ENCODE measurements around the gene CDK13. TPM values are rescaled to one million over a fixed set of nuclear protein-coding genes. Genes with fewer than 3 reads are reported as not detected.

CDK13 gene
- total RNA-seq, 2 donors from 2014 or later, result 116 to 136 TPM

- DNase-seq (no peak), ATAC-seq (no peak)
- Mint-ChIP-seq H3K36me3 (ENCODE audit: low read depth) (peaks cover 10% of the 10 kb centered on the region), H3K4me3 (no peak overlapping the region), H3K27ac (peak overlapping the region; percentile 79), H3K4me1 (peaks cover 12% of the 10 kb centered on the region), H3K27me3 (no peaks in the 10 kb centered on the region)
- H3K9me3 ChIP-seq (ENCODE audit: control insufficient read depth, low read length, poor library complexity, severe bottlenecking), result no peaks in the 10 kb centered on the region
Observed at GRCh38 chr7:40057292-40057691, 107.2 kb downstream of the CDK13 start.

GRCh38 chr7:40058026-40058425 lies 108.0 kb downstream of the CDK13 start:
- no peak for DNase-seq
- ATAC-seq, result no peak
- H3K9me3 ChIP-seq (ENCODE audit: control insufficient read depth, low read length, poor library complexity, severe bottlenecking), result no peaks in the 10 kb centered on the region
- peaks cover 9% of the 10 kb centered on the region for H3K4me1 Mint-ChIP-seq
- peak overlapping the region; percentile 79 for H3K27ac Mint-ChIP-seq
- H3K36me3 Mint-ChIP-seq (ENCODE audit: low read depth), result peaks cover 10% of the 10 kb centered on the region
- H3K4me3 Mint-ChIP-seq, result no peak overlapping the region
- no peaks in the 10 kb centered on the region for H3K27me3 Mint-ChIP-seq

GRCh38 chr7:40058636-40059035 lies 108.6 kb downstream of the CDK13 start:
- H3K4me3 Mint-ChIP-seq, result peak overlapping the region; percentile 36
- peaks cover 9% of the 10 kb centered on the region for H3K4me1 Mint-ChIP-seq
- no peaks in the 10 kb centered on the region for H3K9me3 ChIP-seq (ENCODE audit: control insufficient read depth, low read length, poor library complexity, severe bottlenecking)
- H3K36me3 Mint-ChIP-seq (ENCODE audit: low read depth), result peaks cover 10% of the 10 kb centered on the region
- H3K27me3 Mint-ChIP-seq, result no peaks in the 10 kb centered on the region
- no peak for ATAC-seq
- peak overlapping the region; percentile 79 for H3K27ac Mint-ChIP-seq
- DNase-seq, result no peak

- ATAC-seq, result no peak
- H3K27ac Mint-ChIP-seq, result peak overlapping the region; percentile 79
- H3K36me3 Mint-ChIP-seq (ENCODE audit: low read depth), result peaks cover 10% of the 10 kb centered on the region
- H3K4me3 Mint-ChIP-seq, result no peak overlapping the region
- no peak for DNase-seq
- H3K27me3 Mint-ChIP-seq, result no peaks in the 10 kb centered on the region
- H3K4me1 Mint-ChIP-seq, result peaks cover 9% of the 10 kb centered on the region
- H3K9me3 ChIP-seq (ENCODE audit: control insufficient read depth, low read length, poor library complexity, severe bottlenecking), result no peaks in the 10 kb centered on the region
Observed at GRCh38 chr7:40059057-40059456, 109.0 kb downstream of the CDK13 start.

- peaks cover 3% of the 10 kb centered on the region for H3K36me3 Mint-ChIP-seq (ENCODE audit: low read depth)
- H3K27ac Mint-ChIP-seq, result no peak overlapping the region
- DNase-seq, result no peak
- H3K9me3 ChIP-seq (ENCODE audit: control insufficient read depth, low read length, poor library complexity, severe bottlenecking), result no peaks in the 10 kb centered on the region
- H3K27me3 Mint-ChIP-seq, result no peaks in the 10 kb centered on the region
- H3K4me1 Mint-ChIP-seq, result peaks cover 7% of the 10 kb centered on the region
- no peak for ATAC-seq
- no peak overlapping the region for H3K4me3 Mint-ChIP-seq
Observed at GRCh38 chr7:40072268-40072667, 122.2 kb downstream of the CDK13 start.

GRCh38 chr7:40073239-40073638 lies 123.2 kb downstream of the CDK13 start:
- H3K9me3 ChIP-seq (ENCODE audit: control insufficient read depth, low read length, poor library complexity, severe bottlenecking), result no peaks in the 10 kb centered on the region
- H3K27me3 Mint-ChIP-seq, result no peaks in the 10 kb centered on the region
- peaks cover 3% of the 10 kb centered on the region for H3K36me3 Mint-ChIP-seq (ENCODE audit: low read depth)
- H3K27ac Mint-ChIP-seq, result peak overlapping the region; percentile 74
- peaks cover 7% of the 10 kb centered on the region for H3K4me1 Mint-ChIP-seq
- ATAC-seq (no peak), DNase-seq (no peak)
- no peak overlapping the region for H3K4me3 Mint-ChIP-seq

- H3K9me3 ChIP-seq (ENCODE audit: control insufficient read depth, low read length, poor library complexity, severe bottlenecking), result no peaks in the 10 kb centered on the region
- no peak for DNase-seq
- Mint-ChIP-seq H3K4me1 (peaks cover 5% of the 10 kb centered on the region), H3K27ac (no peak overlapping the region), H3K4me3 (no peak overlapping the region), H3K27me3 (no peaks in the 10 kb centered on the region), H3K36me3 (ENCODE audit: low read depth) (peaks cover 3% of the 10 kb centered on the region)
- ATAC-seq, result no peak
Observed at GRCh38 chr7:40077849-40078248, 127.8 kb downstream of the CDK13 start.

GRCh38 chr7:40092182-40092581 lies 142.1 kb downstream of the CDK13 start:
- no peak for ATAC-seq
- Mint-ChIP-seq H3K27ac (no peak overlapping the region), H3K36me3 (ENCODE audit: low read depth) (peaks cover 3% of the 10 kb centered on the region), H3K4me1 (peaks cover 2% of the 10 kb centered on the region), H3K27me3 (no peaks in the 10 kb centered on the region), H3K4me3 (no peak overlapping the region)
- no peaks in the 10 kb centered on the region for H3K9me3 ChIP-seq (ENCODE audit: control insufficient read depth, low read length, poor library complexity, severe bottlenecking)
- no peak for DNase-seq

GRCh38 chr7:40093631-40094350 lies 143.7 kb downstream of the CDK13 start:
- H3K9me3 ChIP-seq (ENCODE audit: control insufficient read depth, low read length, poor library complexity, severe bottlenecking), result no peaks in the 10 kb centered on the region
- DNase-seq (no peak), ATAC-seq (no peak)
- Mint-ChIP-seq H3K4me3 (no peak overlapping the region), H3K4me1 (peaks cover 2% of the 10 kb centered on the region), H3K27me3 (no peaks in the 10 kb centered on the region), H3K27ac (no peak overlapping the region), H3K36me3 (ENCODE audit: low read depth) (peaks cover 3% of the 10 kb centered on the region)

- H3K27ac Mint-ChIP-seq, result no peak overlapping the region
- no peak for DNase-seq
- H3K4me1 Mint-ChIP-seq, result no peaks in the 10 kb centered on the region
- no peaks in the 10 kb centered on the region for H3K9me3 ChIP-seq (ENCODE audit: control insufficient read depth, low read length, poor library complexity, severe bottlenecking)
- no peaks in the 10 kb centered on the region for H3K27me3 Mint-ChIP-seq
- no peak for ATAC-seq
- H3K4me3 Mint-ChIP-seq, result no peak overlapping the region
- peaks cover 2% of the 10 kb centered on the region for H3K36me3 Mint-ChIP-seq (ENCODE audit: low read depth)
Observed at GRCh38 chr7:40095230-40095629, 145.2 kb downstream of the CDK13 start.

GRCh38 chr7:40095695-40096327 lies 145.8 kb downstream of the CDK13 start:
- Mint-ChIP-seq H3K27ac (no peak overlapping the region), H3K4me3 (no peak overlapping the region), H3K27me3 (no peaks in the 10 kb centered on the region), H3K4me1 (no peaks in the 10 kb centered on the region), H3K36me3 (ENCODE audit: low read depth) (peaks cover 2% of the 10 kb centered on the region)
- H3K9me3 ChIP-seq (ENCODE audit: control insufficient read depth, low read length, poor library complexity, severe bottlenecking), result no peaks in the 10 kb centered on the region
- ATAC-seq, result no peak
- no peak for DNase-seq

- ATAC-seq (no peak), DNase-seq (no peak)
- no peaks in the 10 kb centered on the region for H3K4me1 Mint-ChIP-seq
- no peak overlapping the region for H3K4me3 Mint-ChIP-seq
- H3K27ac Mint-ChIP-seq, result peak overlapping the region; percentile 9
- H3K36me3 Mint-ChIP-seq (ENCODE audit: low read depth), result peaks cover 2% of the 10 kb centered on the region
- H3K27me3 Mint-ChIP-seq, result no peaks in the 10 kb centered on the region
- H3K9me3 ChIP-seq (ENCODE audit: control insufficient read depth, low read length, poor library complexity, severe bottlenecking), result no peaks in the 10 kb centered on the region
Observed at GRCh38 chr7:40097728-40098127, 147.7 kb downstream of the CDK13 start.

- DNase-seq (no peak), ATAC-seq (no peak)
- no peak overlapping the region for H3K27ac Mint-ChIP-seq
- H3K27me3 Mint-ChIP-seq, result no peaks in the 10 kb centered on the region
- peaks cover 3% of the 10 kb centered on the region for H3K4me1 Mint-ChIP-seq
- peaks cover 2% of the 10 kb centered on the region for H3K36me3 Mint-ChIP-seq (ENCODE audit: low read depth)
- no peak overlapping the region for H3K4me3 Mint-ChIP-seq
- H3K9me3 ChIP-seq (ENCODE audit: control insufficient read depth, low read length, poor library complexity, severe bottlenecking), result no peaks in the 10 kb centered on the region
Observed at GRCh38 chr7:40098810-40099209, 148.8 kb downstream of the CDK13 start.

- ATAC-seq (no peak), DNase-seq (no peak)
- H3K9me3 ChIP-seq (ENCODE audit: control insufficient read depth, low read length, poor library complexity, severe bottlenecking), result no peaks in the 10 kb centered on the region
- H3K27me3 Mint-ChIP-seq, result no peaks in the 10 kb centered on the region
- no peaks in the 10 kb centered on the region for H3K36me3 Mint-ChIP-seq (ENCODE audit: low read depth)
- peaks cover 3% of the 10 kb centered on the region for H3K4me1 Mint-ChIP-seq
- no peak overlapping the region for H3K27ac Mint-ChIP-seq
- H3K4me3 Mint-ChIP-seq, result no peak overlapping the region
Observed at GRCh38 chr7:40099837-40100236, 149.8 kb downstream of the CDK13 start.
